GM21529 (cell line): Measurements from ENCODE around the gene CNIH2.
A peak's percentile ranks its signal among the peaks of the same experiment; 100 is the strongest.

ENCODE experiments used
- ATAC-seq: cut with Tn5 transposase; IDR thresholded peaks from one replicate; pipeline ENCODE4 v1.9.1; 2021; ENCODE audit not compliant: unreplicated experiment

Gene CNIH2

GRCh38 chr11:66328031-66328301 lies 50.0 kb downstream of the CNIH2 start:
- ATAC-seq: no peak

DNA sequence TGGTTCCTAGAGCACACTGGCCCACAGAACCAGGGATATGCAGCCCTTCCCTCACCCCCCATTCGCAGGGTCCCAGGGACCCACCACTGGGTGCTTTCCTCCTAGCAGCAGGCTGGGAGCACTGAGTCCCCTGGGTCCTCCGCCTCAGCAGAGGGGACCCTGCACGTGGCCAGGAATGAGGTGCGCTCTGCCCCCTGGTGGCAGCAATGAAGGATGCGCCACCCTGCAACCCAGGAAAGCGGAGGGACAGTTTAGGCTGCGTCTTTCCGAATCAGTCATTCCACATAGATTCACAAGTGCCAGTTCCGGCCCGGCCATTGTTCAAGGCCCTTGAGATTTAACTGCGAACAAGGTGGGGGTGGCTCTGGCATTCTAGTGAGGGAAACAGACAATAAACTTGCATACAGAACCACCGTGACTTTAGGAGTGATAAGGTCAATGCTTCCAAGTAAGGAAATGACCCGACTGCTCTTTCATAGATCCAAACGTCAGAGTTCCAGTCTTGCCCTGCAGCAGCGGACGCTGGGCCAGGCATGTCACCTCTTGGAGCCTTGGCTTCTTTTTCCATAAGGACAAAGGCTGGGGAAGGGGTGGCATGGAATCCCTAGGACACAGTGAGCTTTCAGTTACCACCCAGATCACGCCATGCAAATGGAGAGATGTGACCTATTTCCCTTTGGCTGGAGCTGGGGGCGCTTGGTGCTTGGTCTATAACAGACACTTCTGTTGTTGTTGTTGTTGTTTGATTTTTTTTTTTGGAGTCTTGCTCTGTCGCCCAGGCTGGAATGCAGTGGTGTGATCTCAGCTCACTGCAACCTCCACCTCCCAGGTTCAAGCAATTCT lies 50.5 kb downstream of the CNIH2 start:
- peak; percentile 77 for ATAC-seq

GRCh38 chr11:66329165-66329673 lies 51.2 kb downstream of the CNIH2 start:
- ATAC-seq: no peak

- no peak for ATAC-seq
Observed at GRCh38 chr11:66330931-66331330, 53.0 kb downstream of the CNIH2 start.

DNA sequence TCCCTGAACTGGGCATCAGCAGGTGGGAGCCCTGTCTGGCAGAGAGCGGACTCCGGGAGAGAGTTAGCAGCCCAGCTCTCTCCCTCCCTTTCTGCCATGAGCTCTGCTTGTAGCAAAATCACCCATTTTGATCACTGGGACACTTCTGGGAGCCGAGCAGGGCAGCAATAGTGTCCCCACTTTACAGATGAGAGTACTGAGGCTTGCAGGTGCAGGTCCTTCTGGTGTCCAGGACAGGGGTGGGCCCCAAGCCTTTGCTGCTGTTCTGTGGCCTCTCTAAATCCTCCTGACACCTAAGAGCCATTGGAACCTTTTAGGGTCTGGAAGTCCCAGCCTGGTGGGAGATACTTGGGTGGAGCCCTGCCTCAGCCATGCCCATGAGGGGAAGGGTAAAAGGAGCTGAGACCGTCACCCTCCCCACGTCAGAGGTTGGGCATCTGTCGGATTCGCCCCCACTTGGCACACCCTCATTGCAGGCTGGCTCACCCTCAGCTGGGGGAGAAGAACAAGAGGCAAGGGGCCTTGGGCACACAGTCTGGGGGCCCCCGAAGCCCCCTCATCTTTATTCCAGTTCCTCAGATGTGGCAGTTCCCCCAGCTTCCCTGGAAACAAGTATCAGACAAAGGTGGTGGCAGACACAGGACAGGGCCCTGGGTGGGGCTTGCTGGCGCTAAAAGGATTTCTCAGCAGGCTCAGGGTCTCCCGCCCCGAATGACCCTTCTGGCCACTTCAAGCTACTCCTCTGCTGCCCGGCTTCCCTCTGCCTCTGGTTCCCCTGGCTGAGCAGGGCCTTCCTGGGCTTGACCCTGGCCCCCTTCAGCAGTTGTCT lies 53.8 kb downstream of the CNIH2 start:
- ATAC-seq: no peak

GRCh38 chr11:66332371-66333219 lies 54.6 kb downstream of the CNIH2 start:
- no peak for ATAC-seq

GRCh38 chr11:66333220-66333877 lies 55.4 kb downstream of the CNIH2 start:
- ATAC-seq: no peak
